H9 (cell line): ENCODE results near the gene GBE1. TPM values are rescaled to one million over a fixed set of nuclear protein-coding genes. Genes with fewer than 3 reads are reported as not detected.

Experiments
- DNase-seq: peaks from one replicate; pipeline ENCODE4 v3.0.0-alpha.2; 2017
- H2AFZ ChIP-seq: one replicate; pipeline ENCODE4 v1.6.1; 2013; ENCODE audit warnings: mild to moderate bottlenecking, low read length, control low read depth, moderate library complexity
- H2AK5ac ChIP-seq: 2 replicates; pipeline ENCODE4 v1.6.1; 2013; ENCODE audit warnings: low read length, control low read depth, mixed read lengths; ENCODE audit not compliant: insufficient read length
- H2BK120ac ChIP-seq: one replicate; pipeline ENCODE4 v1.6.1; 2013; ENCODE audit warnings: low read depth, mild to moderate bottlenecking, low read length, control low read depth, inconsistent platforms; ENCODE audit not compliant: poor library complexity, severe bottlenecking
- H2BK12ac ChIP-seq: 2 replicates; pipeline ENCODE4 v1.6.1; 2013; ENCODE audit warnings: low read length, control low read depth, mixed read lengths, low read depth; ENCODE audit not compliant: insufficient read length
- H2BK15ac ChIP-seq: 2 replicates; pipeline ENCODE4 v1.6.1; 2013; ENCODE audit warnings: low read depth, low read length, control low read depth
- H2BK20ac ChIP-seq: one replicate; pipeline ENCODE4 v1.6.1; 2013; ENCODE audit warnings: low read depth, mild to moderate bottlenecking, low read length, control low read depth, inconsistent platforms; ENCODE audit not compliant: poor library complexity, severe bottlenecking
- H2BK5ac ChIP-seq: 2 replicates; pipeline ENCODE4 v1.6.1; 2013; ENCODE audit warnings: low read length, control low read depth, mixed read lengths; ENCODE audit not compliant: insufficient read length
- H3K14ac ChIP-seq: 2 replicates; pipeline ENCODE4 v1.6.1; 2013; ENCODE audit warnings: low read length, control low read depth; ENCODE audit not compliant: insufficient read depth
- H3K18ac ChIP-seq: 2 replicates; pipeline ENCODE4 v1.6.1; 2013; ENCODE audit warnings: low read depth, mild to moderate bottlenecking, mixed read lengths, low read length, control low read depth; ENCODE audit not compliant: insufficient read length
- H3K23ac ChIP-seq: 2 replicates; pipeline ENCODE4 v1.6.1; 2013; ENCODE audit warnings: low read length, control low read depth, mixed read lengths, low read depth; ENCODE audit not compliant: insufficient read length
- H3K23me2 ChIP-seq: 2 replicates; pipeline ENCODE4 v1.6.1; 2013; ENCODE audit warnings: low read depth, mild to moderate bottlenecking, mixed read lengths, low read length, control low read depth; ENCODE audit not compliant: insufficient read length, poor library complexity, severe bottlenecking
- H3K27ac ChIP-seq: 2 replicates; pipeline ENCODE4 v1.5.1; 2013; ENCODE audit warnings: low read length, control low read depth, mixed read lengths, low read depth; ENCODE audit not compliant: insufficient read length
- H3K27me3 ChIP-seq: 2 replicates; pipeline ENCODE4 v1.6.1; 2013; ENCODE audit warnings: low read length, control low read depth, inconsistent platforms; ENCODE audit not compliant: insufficient read depth
- H3K4ac ChIP-seq: 2 replicates; pipeline ENCODE4 v1.6.1; 2013; ENCODE audit warnings: low read depth, mild to moderate bottlenecking, control low read depth, inconsistent platforms, low read length, moderate library complexity
- H3K4me1 ChIP-seq: 2 replicates; pipeline ENCODE4 v1.6.1; 2013; ENCODE audit warnings: low read length, control low read depth, inconsistent platforms; ENCODE audit not compliant: insufficient read depth
- H3K4me2 ChIP-seq: 2 replicates; pipeline ENCODE4 v1.6.1; 2013; ENCODE audit warnings: low read length, control low read depth, mixed read lengths; ENCODE audit not compliant: insufficient read length, insufficient read depth
- H3K56ac ChIP-seq: 2 replicates; pipeline ENCODE4 v1.6.1; 2013; ENCODE audit warnings: low read depth, mild to moderate bottlenecking, mixed read lengths, low read length, control low read depth; ENCODE audit not compliant: insufficient read length
- H3K79me1 ChIP-seq: 2 replicates; pipeline ENCODE4 v1.6.1; 2013; ENCODE audit warnings: low read depth, mild to moderate bottlenecking, moderate library complexity, low read length, control low read depth, inconsistent platforms; ENCODE audit not compliant: insufficient read depth, poor library complexity, severe bottlenecking
- H3K79me2 ChIP-seq: 2 replicates; pipeline ENCODE4 v1.6.1; 2013; ENCODE audit warnings: low read length, control low read depth, inconsistent platforms; ENCODE audit not compliant: insufficient read depth
- H3K9ac ChIP-seq: 2 replicates; pipeline ENCODE4 v1.6.1; 2013; ENCODE audit warnings: low read length, control low read depth, mixed read lengths; ENCODE audit not compliant: insufficient read length; ENCODE audit errors: extremely low read depth
- H3K9me3 ChIP-seq: one replicate; pipeline ENCODE4 v1.6.1; 2013; ENCODE audit warnings: low read depth, low read length, inconsistent platforms; ENCODE audit not compliant: control insufficient read depth
- H3T11ph ChIP-seq: one replicate; pipeline ENCODE4 v1.6.1; 2013; ENCODE audit warnings: mild to moderate bottlenecking, low read length, control low read depth, inconsistent platforms
- H4K20me1 ChIP-seq: one replicate; pipeline ENCODE4 v1.6.1; 2013; ENCODE audit not compliant: control insufficient read depth, insufficient read length, insufficient read depth
- H4K5ac ChIP-seq: 2 replicates; pipeline ENCODE4 v1.6.1; 2013; ENCODE audit warnings: low read depth, mild to moderate bottlenecking, mixed read lengths, low read length, control low read depth; ENCODE audit not compliant: insufficient read length
- H4K8ac ChIP-seq: replicated peaks from 2 replicates; pipeline ENCODE4 v1.6.1; 2013; ENCODE audit warnings: low read length, control low read depth, mixed read lengths, low read depth; ENCODE audit not compliant: insufficient read length
- H4K91ac ChIP-seq: 2 replicates; pipeline ENCODE4 v1.6.1; 2013; ENCODE audit warnings: low read depth, mild to moderate bottlenecking, moderate library complexity, mixed read lengths, low read length, control low read depth; ENCODE audit not compliant: insufficient read length
- H3K27ac Mint-ChIP-seq, 3 experiments: 2 replicates in 2 of 3; 3 replicates in 1 of 3; pipeline ENCODE4 v1.8.0; 2020 to 2021; ENCODE audit warnings: mixed read lengths in 3 of 3, mild to moderate bottlenecking in 1 of 3, moderate library complexity in 1 of 3
- H3K27me3 Mint-ChIP-seq: 2 replicates; pipeline ENCODE4 v1.8.0; 2021; ENCODE audit warnings: low read depth, mild to moderate bottlenecking, moderate library complexity, mixed read lengths
- H3K36me3 Mint-ChIP-seq, 3 experiments: 2 replicates in 2 of 3; 3 replicates in 1 of 3; pipeline ENCODE4 v1.8.0; 2020 to 2021; ENCODE audit warnings: low read depth in 3 of 3, mixed read lengths in 3 of 3; ENCODE audit not compliant: insufficient read depth in 1 of 3
- H3K4me1 Mint-ChIP-seq, 2 experiments: 2 replicates each; pipeline ENCODE4 v1.8.0; 2020; ENCODE audit warnings: mixed read lengths in 2 of 2
- H3K4me3 Mint-ChIP-seq, 2 experiments: 2 replicates in 1 of 2; 3 replicates in 1 of 2; pipeline ENCODE4 v1.8.0; 2020 to 2021; ENCODE audit warnings: mild to moderate bottlenecking in 2 of 2, mixed read lengths in 2 of 2, moderate library complexity in 1 of 2
- H3K9me3 Mint-ChIP-seq, 2 experiments: 2 replicates in 1 of 2; 3 replicates in 1 of 2; pipeline ENCODE4 v1.8.0; 2020; ENCODE audit warnings: mild to moderate bottlenecking in 2 of 2, mixed read lengths in 2 of 2, moderate library complexity in 1 of 2
- WGBS: extraction: QIAGEN DNeasy Blood & Tissue Kit; methylation state at CpG from one replicate; pipeline ENCODE4 v1.1.7; 2013; ENCODE audit warnings: missing lambda C conversion rate, low lambda C conversion rate, mixed read lengths; ENCODE audit not compliant: insufficient read length; ENCODE audit errors: extremely low coverage; 5-methylcytosine and 5-hydroxymethylcytosine counted together
- total RNA-seq: library from RNA; stranded (reverse); gene quantifications from 2 replicates; pipeline ENCODE4 v1.2.1, GENCODE V29; 2021
- TF ChIP-seq, protein P1 (sequence below): fragments of 200-600 bp; sonication (generic); conservative IDR thresholded peaks from 3 replicates; pipeline ENCODE4 v1.8.0; 2021; ENCODE audit warnings: antibody characterized with exemption, mild to moderate bottlenecking

GBE1 gene
- total RNA-seq, 1 experiment from 2014 or later, result 13.8 TPM

DNA sequence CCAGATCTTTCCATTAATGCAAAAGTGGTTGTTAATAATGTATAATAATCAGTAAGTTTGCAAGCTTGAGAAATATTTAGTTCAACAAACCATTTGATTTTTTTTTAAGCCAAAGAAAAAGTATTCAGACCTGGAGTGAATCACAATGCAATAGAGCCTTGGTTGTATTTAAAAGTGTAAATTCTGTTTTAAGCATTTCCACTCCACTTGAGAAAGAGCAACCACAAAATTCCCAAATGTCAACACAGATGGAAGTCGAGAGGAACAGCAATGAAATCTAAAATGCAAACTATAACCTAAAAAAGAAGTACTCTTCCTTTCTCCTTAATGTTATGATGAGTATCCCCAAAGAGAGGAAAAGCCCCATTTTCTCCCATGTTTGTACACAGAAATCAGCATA, 20.2 kb downstream of the GBE1 start:
- H3K4me3 Mint-ChIP-seq, result no peak overlapping the region
- Histone ChIP-seq H3K4ac (no peak overlapping the region), H2BK15ac (no peak overlapping the region), H3K27me3 (no peaks in the 10 kb centered on the region), H3K14ac (no peak overlapping the region), H3K23me2 (no peaks in the 10 kb centered on the region), H3K79me1 (peaks cover under 1% of the 10 kb centered on the region), H3K79me2 (no peaks in the 10 kb centered on the region), H2BK12ac (no peak overlapping the region), H3K56ac (no peak overlapping the region), H4K91ac (no peak overlapping the region), H2BK120ac (no peak overlapping the region), H2AFZ (no peak overlapping the region), H3K4me2 (no peak overlapping the region), H4K20me1 (no peaks in the 10 kb centered on the region), H3K4me1 (no peaks in the 10 kb centered on the region; the same call in 1 of the 2 replicates), H3K23ac (no peak overlapping the region), H3K9me3 (no peaks in the 10 kb centered on the region), H3K27ac (no peak overlapping the region), H3T11ph (no peak overlapping the region), H2AK5ac (no peak overlapping the region), H3K9ac (no peak overlapping the region), H2BK5ac (no peak overlapping the region), H4K8ac (no peak overlapping the region), H3K18ac (no peak overlapping the region), H2BK20ac (no peak overlapping the region), H4K5ac (no peak overlapping the region)
- no peaks in the 10 kb centered on the region for H3K27me3 Mint-ChIP-seq
- no peak for DNase-seq
- H3K36me3 Mint-ChIP-seq, result no peaks in the 10 kb centered on the region; a peak in 1 of 7 replicates
- no CpG with 5 or more reads among the region's 1 CpG for WGBS
- TF ChIP-seq, protein P1, sequence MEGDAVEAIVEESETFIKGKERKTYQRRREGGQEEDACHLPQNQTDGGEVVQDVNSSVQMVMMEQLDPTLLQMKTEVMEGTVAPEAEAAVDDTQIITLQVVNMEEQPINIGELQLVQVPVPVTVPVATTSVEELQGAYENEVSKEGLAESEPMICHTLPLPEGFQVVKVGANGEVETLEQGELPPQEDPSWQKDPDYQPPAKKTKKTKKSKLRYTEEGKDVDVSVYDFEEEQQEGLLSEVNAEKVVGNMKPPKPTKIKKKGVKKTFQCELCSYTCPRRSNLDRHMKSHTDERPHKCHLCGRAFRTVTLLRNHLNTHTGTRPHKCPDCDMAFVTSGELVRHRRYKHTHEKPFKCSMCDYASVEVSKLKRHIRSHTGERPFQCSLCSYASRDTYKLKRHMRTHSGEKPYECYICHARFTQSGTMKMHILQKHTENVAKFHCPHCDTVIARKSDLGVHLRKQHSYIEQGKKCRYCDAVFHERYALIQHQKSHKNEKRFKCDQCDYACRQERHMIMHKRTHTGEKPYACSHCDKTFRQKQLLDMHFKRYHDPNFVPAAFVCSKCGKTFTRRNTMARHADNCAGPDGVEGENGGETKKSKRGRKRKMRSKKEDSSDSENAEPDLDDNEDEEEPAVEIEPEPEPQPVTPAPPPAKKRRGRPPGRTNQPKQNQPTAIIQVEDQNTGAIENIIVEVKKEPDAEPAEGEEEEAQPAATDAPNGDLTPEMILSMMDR, result no peak
- peaks cover 4% of the 10 kb centered on the region in 2 experiments for H3K4me1 Mint-ChIP-seq
- peaks cover 0 to 2% of the 10 kb centered on the region in 2 experiments; a peak in 1 of 5 replicates for H3K9me3 Mint-ChIP-seq
- H3K27ac Mint-ChIP-seq, result no peak overlapping the region
